ENCODE results near the gene GRM8.

Gene GRM8

DNA sequence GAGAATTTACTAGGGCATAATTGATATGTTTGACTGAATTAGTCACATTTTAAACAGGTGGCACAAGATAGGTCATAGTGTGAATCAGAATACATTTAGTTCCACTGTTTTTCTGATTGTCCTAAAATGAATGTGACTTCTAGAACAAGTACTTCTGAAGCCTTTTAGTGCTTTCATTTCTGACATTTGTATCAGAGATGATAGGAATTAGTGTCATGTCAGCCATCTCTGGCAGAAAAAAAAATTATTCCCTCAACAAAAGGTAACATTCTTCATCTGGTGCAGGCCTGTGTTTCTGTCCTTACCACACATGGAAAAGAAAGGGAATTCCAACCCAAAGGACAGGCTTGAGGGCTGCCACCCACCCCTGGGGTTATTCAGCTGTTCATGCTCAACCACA is 21.3 kb downstream of the GRM8 start:
- H3K4me1 ChIP-seq (ENCODE audit: insufficient read depth, low read length), result no peaks in the 10 kb centered on the region
- no peak overlapping the region for H2AFZ ChIP-seq (ENCODE audit: low read depth, low read length)
- no peaks in the 10 kb centered on the region for H4K20me1 ChIP-seq (ENCODE audit: insufficient read depth, low read length)
- ATAC-seq (ENCODE audit: insufficient read depth, low read depth) (no peak), DNase-seq (no peak)
- no peak overlapping the region for H3K4me3 ChIP-seq (ENCODE audit: low read depth in 1 of 2, low read length in 2 of 2)
- H3K79me2 ChIP-seq (ENCODE audit: insufficient read depth, low read length), result no peaks in the 10 kb centered on the region
- TF ChIP-seq, protein P1, sequence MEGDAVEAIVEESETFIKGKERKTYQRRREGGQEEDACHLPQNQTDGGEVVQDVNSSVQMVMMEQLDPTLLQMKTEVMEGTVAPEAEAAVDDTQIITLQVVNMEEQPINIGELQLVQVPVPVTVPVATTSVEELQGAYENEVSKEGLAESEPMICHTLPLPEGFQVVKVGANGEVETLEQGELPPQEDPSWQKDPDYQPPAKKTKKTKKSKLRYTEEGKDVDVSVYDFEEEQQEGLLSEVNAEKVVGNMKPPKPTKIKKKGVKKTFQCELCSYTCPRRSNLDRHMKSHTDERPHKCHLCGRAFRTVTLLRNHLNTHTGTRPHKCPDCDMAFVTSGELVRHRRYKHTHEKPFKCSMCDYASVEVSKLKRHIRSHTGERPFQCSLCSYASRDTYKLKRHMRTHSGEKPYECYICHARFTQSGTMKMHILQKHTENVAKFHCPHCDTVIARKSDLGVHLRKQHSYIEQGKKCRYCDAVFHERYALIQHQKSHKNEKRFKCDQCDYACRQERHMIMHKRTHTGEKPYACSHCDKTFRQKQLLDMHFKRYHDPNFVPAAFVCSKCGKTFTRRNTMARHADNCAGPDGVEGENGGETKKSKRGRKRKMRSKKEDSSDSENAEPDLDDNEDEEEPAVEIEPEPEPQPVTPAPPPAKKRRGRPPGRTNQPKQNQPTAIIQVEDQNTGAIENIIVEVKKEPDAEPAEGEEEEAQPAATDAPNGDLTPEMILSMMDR (IDR thresholded peaks at IDR 0.05; ENCODE audit: borderline replicate concordance, extremely low read depth, low read length, poor library complexity, severe bottlenecking), result no peak
- TF ChIP-seq EZH2 (IDR thresholded peaks at IDR 0.05; ENCODE audit: borderline replicate concordance, low read depth, low read length, severe bottlenecking), result no peak
- H3K27me3 ChIP-seq (ENCODE audit: insufficient read depth, low read length, poor library complexity), result peaks cover 5% of the 10 kb centered on the region
- no peak overlapping the region for H3K9ac ChIP-seq (ENCODE audit: low read depth, low read length)
- H3K27ac ChIP-seq (ENCODE audit: low read length), result no peak overlapping the region
- H3K4me2 ChIP-seq (ENCODE audit: insufficient read depth, low read length), result no peak overlapping the region
- H3K36me3 ChIP-seq (ENCODE audit: insufficient read depth, low read length), result no peaks in the 10 kb centered on the region
- H3K9me3 ChIP-seq (ENCODE audit: insufficient read depth, low read length, severe bottlenecking), result no peaks in the 10 kb centered on the region

DNA sequence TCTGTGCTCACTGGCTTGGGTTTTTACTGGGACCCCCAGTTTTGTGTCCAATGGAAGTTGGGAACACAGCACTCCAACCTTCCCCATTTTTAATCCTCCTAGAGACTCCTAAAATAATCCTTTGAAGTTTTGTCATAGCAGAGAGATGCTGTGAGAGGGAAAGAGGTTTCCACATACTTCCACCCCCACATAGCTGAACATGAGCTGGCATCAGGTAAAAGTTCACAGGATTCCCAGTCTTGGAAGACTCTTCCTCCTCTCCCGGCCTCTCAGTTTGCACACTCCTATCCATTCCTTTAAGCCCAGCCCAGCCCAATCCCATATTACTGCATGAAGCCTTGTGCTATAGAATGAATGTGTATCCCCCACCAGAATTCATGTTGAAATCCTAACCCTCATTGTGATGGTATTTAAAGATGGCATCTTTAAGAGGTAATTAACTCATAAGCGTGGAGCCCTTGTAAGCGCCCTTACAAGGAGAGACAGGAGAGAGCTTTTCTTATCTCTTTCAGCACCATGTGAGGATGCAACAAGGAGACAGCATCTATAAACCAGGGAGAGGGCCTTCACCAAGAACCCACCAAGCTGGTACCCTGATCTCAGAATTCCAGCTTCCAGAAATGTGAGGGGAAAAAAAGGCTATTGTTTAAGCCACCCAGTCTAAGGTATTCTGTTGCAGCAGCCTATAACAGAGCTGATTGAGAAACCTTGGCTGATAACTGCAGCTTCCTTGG is 22.4 kb downstream of the GRM8 start:
- H3K4me2 ChIP-seq (ENCODE audit: insufficient read depth, low read length), result no peak overlapping the region

DNA sequence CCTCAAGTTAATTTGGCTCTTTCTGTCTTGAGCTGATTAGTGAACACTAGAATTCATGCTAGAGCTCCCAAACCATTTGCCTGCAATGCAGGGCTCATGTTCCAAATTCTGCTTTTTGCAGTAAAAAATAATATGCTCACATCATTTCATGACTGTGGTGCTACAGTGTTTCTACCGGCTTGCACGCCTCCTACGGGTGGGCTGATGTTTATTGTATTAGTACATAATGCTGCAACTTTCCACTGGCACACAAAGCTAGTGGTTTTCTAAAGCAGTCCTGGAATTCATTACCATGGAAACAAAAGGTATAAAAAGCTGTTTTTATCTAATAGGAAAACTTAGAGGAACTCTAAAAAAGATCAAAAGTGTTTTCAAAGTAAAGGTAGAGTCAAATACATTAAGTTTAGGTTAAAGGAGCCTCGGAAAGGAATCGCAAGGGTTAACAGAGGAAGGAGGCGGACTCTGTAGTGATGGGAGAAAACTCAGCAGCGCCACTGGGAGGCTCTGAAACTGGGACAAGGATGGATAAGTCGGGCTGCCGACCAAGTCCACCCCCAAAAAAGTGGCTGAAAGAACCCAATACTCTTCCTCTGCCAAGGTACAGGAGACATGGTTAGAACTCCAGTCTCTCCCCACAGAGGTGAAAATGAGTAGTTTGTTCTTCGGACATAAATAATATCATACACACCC is 25.9 kb downstream of the GRM8 start:
- no peaks in the 10 kb centered on the region for H3K4me1 ChIP-seq (ENCODE audit: insufficient read depth, low read length)
- H4K20me1 ChIP-seq (ENCODE audit: insufficient read depth, low read length), result no peaks in the 10 kb centered on the region
- no peak overlapping the region for H2AFZ ChIP-seq (ENCODE audit: low read depth, low read length)
- no peak overlapping the region for H3K4me3 ChIP-seq (ENCODE audit: low read depth in 1 of 2, low read length in 2 of 2)
- H3K4me2 ChIP-seq (ENCODE audit: insufficient read depth, low read length), result no peak overlapping the region
- no peak for ATAC-seq (ENCODE audit: insufficient read depth, low read depth)
- no peak overlapping the region for H3K9ac ChIP-seq (ENCODE audit: low read depth, low read length)
- no peaks in the 10 kb centered on the region for H3K79me2 ChIP-seq (ENCODE audit: insufficient read depth, low read length)
- H3K9me3 ChIP-seq (ENCODE audit: insufficient read depth, low read length, severe bottlenecking), result no peaks in the 10 kb centered on the region
- H3K36me3 ChIP-seq (ENCODE audit: insufficient read depth, low read length), result no peaks in the 10 kb centered on the region
- DNase-seq, result no peak
- peaks cover 5% of the 10 kb centered on the region for H3K27me3 ChIP-seq (ENCODE audit: insufficient read depth, low read length, poor library complexity)
- no peak overlapping the region for H3K27ac ChIP-seq (ENCODE audit: low read length)
- no peak for TF ChIP-seq EZH2 (IDR thresholded peaks at IDR 0.05; ENCODE audit: borderline replicate concordance, low read depth, low read length, severe bottlenecking)
- TF ChIP-seq, protein P1 (IDR thresholded peaks at IDR 0.05; ENCODE audit: borderline replicate concordance, extremely low read depth, low read length, poor library complexity, severe bottlenecking), result no peak

More for the DNA sequence above, 22.4 kb downstream of the GRM8 start:
- no peaks in the 10 kb centered on the region for H4K20me1 ChIP-seq (ENCODE audit: insufficient read depth, low read length)
- H2AFZ ChIP-seq (ENCODE audit: low read depth, low read length), result no peak overlapping the region
- no peak overlapping the region for H3K4me3 ChIP-seq (ENCODE audit: low read depth in 1 of 2, low read length in 2 of 2)
- ATAC-seq (ENCODE audit: insufficient read depth, low read depth), result no peak
- TF ChIP-seq, protein P1 (IDR thresholded peaks at IDR 0.05; ENCODE audit: borderline replicate concordance, extremely low read depth, low read length, poor library complexity, severe bottlenecking), result no peak
- TF ChIP-seq EZH2 (IDR thresholded peaks at IDR 0.05; ENCODE audit: borderline replicate concordance, low read depth, low read length, severe bottlenecking), result no peak
- no peak overlapping the region for H3K9ac ChIP-seq (ENCODE audit: low read depth, low read length)
- H3K27ac ChIP-seq (ENCODE audit: low read length), result no peak overlapping the region
- no peaks in the 10 kb centered on the region for H3K4me1 ChIP-seq (ENCODE audit: insufficient read depth, low read length)
- no peak for DNase-seq
- H3K9me3 ChIP-seq (ENCODE audit: insufficient read depth, low read length, severe bottlenecking), result no peaks in the 10 kb centered on the region
- no peaks in the 10 kb centered on the region for H3K79me2 ChIP-seq (ENCODE audit: insufficient read depth, low read length)
- H3K27me3 ChIP-seq (ENCODE audit: insufficient read depth, low read length, poor library complexity), result peaks cover 5% of the 10 kb centered on the region
- H3K36me3 ChIP-seq (ENCODE audit: insufficient read depth, low read length), result no peaks in the 10 kb centered on the region

Data from DND-41 (cell line).